ENCODE measurements around the gene INPP1.

Gene INPP1

DNA sequence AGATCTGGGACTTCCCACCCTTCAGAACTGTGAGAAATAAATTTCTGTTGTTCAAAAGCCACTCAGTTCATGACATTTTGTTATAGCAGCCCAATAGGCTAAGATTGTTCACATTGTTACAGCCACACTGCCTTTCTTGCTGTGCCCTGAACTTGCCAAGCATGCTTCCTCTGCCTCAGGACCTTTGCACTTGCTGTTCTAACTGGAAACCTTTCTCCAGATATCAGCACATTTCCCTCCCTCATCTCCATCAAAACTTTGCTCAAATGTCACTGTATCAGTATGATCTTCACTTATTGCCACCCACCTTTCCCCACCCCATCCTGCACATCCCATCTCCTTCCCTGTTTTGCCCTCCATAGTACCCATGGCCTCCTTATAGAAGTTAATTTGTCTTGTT is 32.7 kb downstream of the INPP1 start:
- H3K27ac ChIP-seq, result no peak overlapping the region
- no peak overlapping the region for H3K4me3 ChIP-seq (IDR thresholded peaks at IDR 0.05; ENCODE audit: insufficient read depth, low read depth, low read length)
- no peak overlapping the region for H3K4me2 ChIP-seq
- H4K20me1 ChIP-seq (ENCODE audit: insufficient read depth), result no peaks in the 10 kb centered on the region
- H3K27me3 ChIP-seq (ENCODE audit: insufficient read depth, low read depth), result no peaks in the 10 kb centered on the region
- TF ChIP-seq, protein P1, sequence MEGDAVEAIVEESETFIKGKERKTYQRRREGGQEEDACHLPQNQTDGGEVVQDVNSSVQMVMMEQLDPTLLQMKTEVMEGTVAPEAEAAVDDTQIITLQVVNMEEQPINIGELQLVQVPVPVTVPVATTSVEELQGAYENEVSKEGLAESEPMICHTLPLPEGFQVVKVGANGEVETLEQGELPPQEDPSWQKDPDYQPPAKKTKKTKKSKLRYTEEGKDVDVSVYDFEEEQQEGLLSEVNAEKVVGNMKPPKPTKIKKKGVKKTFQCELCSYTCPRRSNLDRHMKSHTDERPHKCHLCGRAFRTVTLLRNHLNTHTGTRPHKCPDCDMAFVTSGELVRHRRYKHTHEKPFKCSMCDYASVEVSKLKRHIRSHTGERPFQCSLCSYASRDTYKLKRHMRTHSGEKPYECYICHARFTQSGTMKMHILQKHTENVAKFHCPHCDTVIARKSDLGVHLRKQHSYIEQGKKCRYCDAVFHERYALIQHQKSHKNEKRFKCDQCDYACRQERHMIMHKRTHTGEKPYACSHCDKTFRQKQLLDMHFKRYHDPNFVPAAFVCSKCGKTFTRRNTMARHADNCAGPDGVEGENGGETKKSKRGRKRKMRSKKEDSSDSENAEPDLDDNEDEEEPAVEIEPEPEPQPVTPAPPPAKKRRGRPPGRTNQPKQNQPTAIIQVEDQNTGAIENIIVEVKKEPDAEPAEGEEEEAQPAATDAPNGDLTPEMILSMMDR (conservative IDR thresholded peaks at IDR 0.05; ENCODE audit: low read depth, low read length), result no peak
- H2AFZ ChIP-seq (ENCODE audit: low read depth), result no peak overlapping the region
- H3K4me1 ChIP-seq (ENCODE audit: low read depth, poor library complexity, severe bottlenecking), result no peaks in the 10 kb centered on the region
- H3K9ac ChIP-seq, result no peak overlapping the region
- H3K79me2 ChIP-seq (ENCODE audit: insufficient read depth, low read depth), result no peaks in the 10 kb centered on the region
- H3K36me3 ChIP-seq (ENCODE audit: insufficient read depth), result no peaks in the 10 kb centered on the region

DNA sequence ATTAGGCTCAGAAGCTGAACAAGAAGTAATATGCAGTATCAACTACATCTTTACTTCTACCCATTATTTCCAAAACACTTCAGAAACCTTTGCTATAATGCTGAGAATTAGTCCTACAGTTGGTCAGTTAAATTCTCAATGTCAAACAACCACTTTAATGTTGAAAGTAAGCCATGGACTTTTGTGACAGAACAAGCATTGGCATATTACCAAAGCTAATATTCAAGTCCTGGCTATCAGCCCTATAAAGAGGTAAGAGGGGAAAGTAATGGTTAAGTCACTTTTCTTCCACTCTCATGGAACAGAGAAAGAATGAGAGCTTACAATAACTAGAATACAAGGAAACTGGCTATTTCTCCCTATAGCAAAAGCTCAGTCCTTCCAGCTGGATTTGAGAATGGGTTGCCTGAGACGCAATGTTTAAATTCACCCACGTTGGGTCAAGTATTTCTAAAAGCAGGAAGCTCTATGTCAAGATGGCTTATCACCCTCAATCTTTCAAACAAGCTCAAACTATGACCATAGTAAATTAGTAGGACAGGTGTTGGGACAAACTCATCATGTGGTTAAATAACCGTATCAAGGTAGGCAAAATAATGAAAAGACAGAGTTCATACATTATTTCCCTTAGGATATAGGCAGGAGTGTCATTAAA is 33.3 kb downstream of the INPP1 start:
- H3K4me3 ChIP-seq (IDR thresholded peaks at IDR 0.05; ENCODE audit: insufficient read depth, low read depth, low read length), result no peak overlapping the region
- H2AFZ ChIP-seq (ENCODE audit: low read depth), result no peak overlapping the region
- no peak overlapping the region for H3K9ac ChIP-seq
- no peaks in the 10 kb centered on the region for H4K20me1 ChIP-seq (ENCODE audit: insufficient read depth)
- no peaks in the 10 kb centered on the region for H3K27me3 ChIP-seq (ENCODE audit: insufficient read depth, low read depth)
- TF ChIP-seq, protein P1 (conservative IDR thresholded peaks at IDR 0.05; ENCODE audit: low read depth, low read length), result no peak
- H3K27ac ChIP-seq, result no peak overlapping the region
- no peak overlapping the region for H3K4me2 ChIP-seq
- H3K79me2 ChIP-seq (ENCODE audit: insufficient read depth, low read depth), result no peaks in the 10 kb centered on the region
- H3K4me1 ChIP-seq (ENCODE audit: low read depth, poor library complexity, severe bottlenecking), result no peaks in the 10 kb centered on the region
- H3K36me3 ChIP-seq (ENCODE audit: insufficient read depth), result no peaks in the 10 kb centered on the region

DNA sequence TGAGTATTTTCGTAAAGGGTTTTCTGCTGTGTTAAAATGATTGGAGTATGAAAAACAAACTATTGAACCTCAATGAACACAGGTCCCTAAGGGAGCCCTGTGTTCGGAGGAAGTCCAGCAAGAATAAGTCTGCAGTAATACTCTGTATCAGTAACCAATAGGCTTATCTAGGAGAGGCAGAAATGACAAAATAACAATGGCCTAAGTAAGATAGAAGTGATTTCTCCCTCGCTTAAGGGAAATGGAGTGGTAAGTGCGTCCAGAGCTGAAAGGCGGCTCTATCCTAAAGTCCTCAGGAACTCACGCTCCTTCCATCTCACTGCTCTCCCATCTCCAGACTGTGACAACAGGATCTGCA is 35.5 kb downstream of the INPP1 start:
- Histone ChIP-seq H3K9ac (no peak overlapping the region), H3K4me2 (no peak overlapping the region), H3K4me1 (ENCODE audit: low read depth, poor library complexity, severe bottlenecking) (no peaks in the 10 kb centered on the region), H4K20me1 (ENCODE audit: insufficient read depth) (no peaks in the 10 kb centered on the region), H2AFZ (ENCODE audit: low read depth) (no peak overlapping the region), H3K27me3 (ENCODE audit: insufficient read depth, low read depth) (no peaks in the 10 kb centered on the region), H3K4me3 (IDR thresholded peaks at IDR 0.05; ENCODE audit: insufficient read depth, low read depth, low read length) (no peak overlapping the region), H3K27ac (no peak overlapping the region), H3K36me3 (ENCODE audit: insufficient read depth) (no peaks in the 10 kb centered on the region), H3K79me2 (ENCODE audit: insufficient read depth, low read depth) (no peaks in the 10 kb centered on the region)
- TF ChIP-seq, protein P1 (conservative IDR thresholded peaks at IDR 0.05; ENCODE audit: low read depth, low read length), result no peak

DNA sequence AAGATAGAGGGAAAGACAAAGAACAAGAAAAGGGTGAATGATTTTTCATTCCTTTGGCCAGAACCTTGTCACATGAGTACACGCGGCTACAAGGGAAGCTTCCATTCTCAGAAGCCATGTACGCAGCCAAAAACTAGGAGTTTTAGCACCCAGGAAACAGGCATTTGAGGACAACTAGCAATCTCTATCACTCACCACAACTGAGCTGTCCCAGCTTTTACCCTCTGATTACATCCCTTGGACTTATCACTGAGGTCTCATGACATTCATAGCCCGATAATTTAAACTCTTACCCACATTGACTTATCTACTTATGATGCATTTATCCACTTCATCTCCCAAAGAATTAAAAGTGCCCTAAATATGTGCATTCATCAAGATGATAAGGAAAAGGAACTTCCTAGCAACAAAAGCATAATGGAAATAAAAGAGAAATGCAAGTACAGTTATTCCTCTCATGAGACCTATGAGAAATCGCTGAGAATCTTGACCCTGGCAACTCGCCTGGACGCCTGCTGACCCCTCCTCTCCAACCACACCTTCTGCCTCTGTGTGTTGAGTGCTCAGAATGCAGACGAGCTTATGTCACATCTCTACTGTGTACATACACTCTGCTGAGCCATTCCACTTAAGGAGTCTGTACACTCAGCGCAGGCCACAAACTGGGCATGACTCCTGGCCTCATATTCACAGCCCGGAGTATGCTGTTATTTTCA is 36.0 kb downstream of the INPP1 start:
- Histone ChIP-seq H3K36me3 (ENCODE audit: insufficient read depth) (no peaks in the 10 kb centered on the region), H3K4me3 (IDR thresholded peaks at IDR 0.05; ENCODE audit: insufficient read depth, low read depth, low read length) (no peak overlapping the region), H2AFZ (ENCODE audit: low read depth) (no peak overlapping the region), H3K9ac (no peak overlapping the region), H4K20me1 (ENCODE audit: insufficient read depth) (no peaks in the 10 kb centered on the region), H3K4me2 (no peak overlapping the region), H3K27me3 (ENCODE audit: insufficient read depth, low read depth) (no peaks in the 10 kb centered on the region), H3K27ac (no peak overlapping the region), H3K4me1 (ENCODE audit: low read depth, poor library complexity, severe bottlenecking) (no peaks in the 10 kb centered on the region), H3K79me2 (ENCODE audit: insufficient read depth, low read depth) (no peaks in the 10 kb centered on the region)
- TF ChIP-seq, protein P1 (conservative IDR thresholded peaks at IDR 0.05; ENCODE audit: low read depth, low read length), result no peak
